Measurements from ENCODE around the gene FOXJ3. TPM values are rescaled to one million over a fixed set of nuclear protein-coding genes. Genes with fewer than 3 reads are reported as not detected.

Gene FOXJ3
- total and polyA plus RNA-seq, 2 of the 8 experiments (the other 6 are each of a cell fraction or from before 2014, with no cell fraction given) = 48.6 to 51.9 TPM

GRCh38 chr1:42164551-42165420, 170.2 kb downstream of the FOXJ3 start, which contains the start of gene GUCA2A (continued):
- TF ChIP-seq, protein P1, sequence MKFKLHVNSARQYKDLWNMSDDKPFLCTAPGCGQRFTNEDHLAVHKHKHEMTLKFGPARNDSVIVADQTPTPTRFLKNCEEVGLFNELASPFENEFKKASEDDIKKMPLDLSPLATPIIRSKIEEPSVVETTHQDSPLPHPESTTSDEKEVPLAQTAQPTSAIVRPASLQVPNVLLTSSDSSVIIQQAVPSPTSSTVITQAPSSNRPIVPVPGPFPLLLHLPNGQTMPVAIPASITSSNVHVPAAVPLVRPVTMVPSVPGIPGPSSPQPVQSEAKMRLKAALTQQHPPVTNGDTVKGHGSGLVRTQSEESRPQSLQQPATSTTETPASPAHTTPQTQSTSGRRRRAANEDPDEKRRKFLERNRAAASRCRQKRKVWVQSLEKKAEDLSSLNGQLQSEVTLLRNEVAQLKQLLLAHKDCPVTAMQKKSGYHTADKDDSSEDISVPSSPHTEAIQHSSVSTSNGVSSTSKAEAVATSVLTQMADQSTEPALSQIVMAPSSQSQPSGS (IDR thresholded peaks at IDR 0.05; ENCODE audit: low read length) = no peak
- TF ChIP-seq YY1 (IDR thresholded peaks at IDR 0.05; ENCODE audit: low read depth, low read length) (no peak), HDAC2 (IDR thresholded peaks at IDR 0.05; ENCODE audit: borderline replicate concordance in 1 of 2, low read depth in 2 of 2, low read length in 2 of 2) (no peak)

Data from H1 (cell line).